ENCODE data around the gene CALCOCO1. TPM values are rescaled to one million over a fixed set of nuclear protein-coding genes. Genes with fewer than 3 reads are reported as not detected.

CALCOCO1 gene
- total and polyA plus RNA-seq, 10 of the 15 experiments (the other 5 are each of a cell fraction or from before 2014, with no cell fraction given) = 2.8 to 55.9 (median 13.7) TPM

DNA sequence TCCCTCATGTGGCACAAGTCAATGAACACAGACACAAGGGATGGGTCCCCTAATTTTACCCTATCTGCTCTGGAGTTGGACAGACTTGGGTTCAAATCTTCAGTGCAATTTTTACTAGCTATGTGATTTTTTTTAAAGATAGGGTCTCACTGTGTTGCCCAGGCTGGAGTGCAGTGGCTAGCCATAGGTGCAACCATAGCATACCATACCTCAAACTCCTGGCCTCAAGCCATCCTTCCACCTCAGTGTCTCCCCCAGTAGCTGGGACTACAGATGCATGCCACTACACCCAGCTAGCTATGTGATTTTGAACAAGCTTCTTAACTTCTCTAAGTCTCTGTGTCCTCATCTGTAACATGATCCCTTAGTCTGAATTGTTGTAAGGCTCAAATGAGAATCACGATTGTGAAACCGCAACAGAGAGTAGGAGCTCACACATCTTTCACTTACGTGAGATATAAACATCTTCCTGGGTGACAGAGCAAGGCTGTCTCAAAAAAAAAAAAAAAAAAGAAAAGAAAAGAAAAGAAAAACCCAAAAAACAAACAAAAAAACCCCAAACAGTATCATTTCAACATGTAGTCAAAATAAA, 4.7 kb downstream of the CALCOCO1 start:
- Histone ChIP-seq H3K9ac (ENCODE audit: control insufficient read depth, insufficient read depth, low read length) (no peak overlapping the region), H3K79me2 (ENCODE audit: control insufficient read depth, insufficient read depth, low read length) (no peaks in the 10 kb centered on the region), H3K9me3 (replicated peaks; ENCODE audit: control insufficient read depth, insufficient read depth, low read length) (no peaks in the 10 kb centered on the region), H3K4me2 (ENCODE audit: control insufficient read depth, insufficient read depth) (no peak overlapping the region; the same call in 1 of the 2 replicates), H3K4me3 (peak overlapping the region; percentile 27; the same call in 1 of the 2 replicates), H3K4me1 (ENCODE audit: control insufficient read depth, insufficient read depth, low read length) (peaks cover 22% of the 10 kb centered on the region), H2AFZ (ENCODE audit: control insufficient read depth, low read depth, low read length) (no peak overlapping the region), H3K36me3 (ENCODE audit: control insufficient read depth in 2 of 2, insufficient read depth in 2 of 2, low read length in 1 of 2) (no peaks in the 10 kb centered on the region), H3K27ac (ENCODE audit: control insufficient read depth, insufficient read depth) (peak overlapping the region; percentile 58), H3K27me3 (replicated peaks in 1 of 2; ENCODE audit: control insufficient read depth in 2 of 2, insufficient read depth in 2 of 2, low read length in 1 of 2) (no peaks in the 10 kb centered on the region), H4K20me1 (ENCODE audit: control insufficient read depth, insufficient read depth) (no peaks in the 10 kb centered on the region)
- SMC1A ChIA-PET (ENCODE audit: uncharacterized antibody, unreplicated experiment) = interaction anchor here (1.0 to 1.3 kb wide), 2 partner anchors 12 to 22 kb away, joined by 3 to 4 read pairs; no protein-coding TSS in a partner anchor
- intact Hi-C loops (cut with micrococcal nuclease; ENCODE audit: unreplicated experiment) (no loop called here), in situ Hi-C loops (cut with MboI) (no loop called here)
- no peak for FAIRE-seq
- WGBS (ENCODE audit: insufficient coverage, insufficient replicate concordance, low lambda C conversion rate, missing lambda C conversion rate) = 28% methylated on average over 3 of the region's 3 CpGs
- RAD21 ChIA-PET (ENCODE audit: unreplicated experiment) = interaction anchor here (0.8 to 2.1 kb wide), 4 partner anchors 20 to 33 kb away, joined by 3 to 9 read pairs (median 6); no protein-coding TSS in a partner anchor
- peak; percentile 29 for ATAC-seq
- BruUV-seq (replicated peaks) = no TSS peak
- POLR2A ChIA-PET = interaction anchor here (0.5 kb wide), 1 partner anchor 331 kb away, joined by 6 read pairs; the partner anchor contains the start of gene HOXC4
- DNase-seq (ENCODE audit: low read depth, low spot score) = peak; percentile 27
- CTCF ChIA-PET = interaction anchor here (1.1 to 18.6 kb wide), 4 partner anchors 9 to 21 kb away, joined by 3 to 341 read pairs (median 10); no protein-coding TSS in a partner anchor
- TF ChIP-seq ZNF384 (IDR thresholded peaks at IDR 0.05; ENCODE audit: borderline replicate concordance, low read depth, low read length) = peak; percentile 52; the same call in 1 of the 2 replicates
- TF ChIP-seq RUNX3 (IDR thresholded peaks at IDR 0.05; ENCODE audit: low read length) = peak; percentile 56
- no peak for TF ChIP-seq YBX1 (IDR thresholded peaks at IDR 0.05)

DNA sequence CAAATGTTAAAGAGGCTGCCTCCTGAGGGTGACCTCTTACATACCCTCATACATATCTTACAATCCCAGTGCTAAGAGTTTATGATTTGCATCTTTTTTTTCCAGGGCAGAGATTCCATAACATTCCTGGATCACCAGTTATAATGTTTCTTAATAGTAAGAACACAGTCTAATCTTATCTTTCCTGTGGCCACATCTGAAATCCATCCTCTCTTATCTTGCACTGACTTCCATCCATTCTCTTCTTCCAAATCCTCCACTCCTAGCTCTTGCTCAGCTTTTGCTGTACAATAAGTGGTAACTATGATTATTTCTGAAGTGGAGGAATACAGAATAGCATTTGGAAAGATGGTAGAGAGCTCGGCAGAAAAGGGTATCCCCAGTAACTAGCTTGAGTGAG, 6.3 kb downstream of the CALCOCO1 start:
- ChIA-PET RAD21 (ENCODE audit: unreplicated experiment) (interaction anchor here (0.6 to 2.1 kb wide), 5 partner anchors 10 to 279 kb away, joined by 3 to 9 read pairs (median 4); partner anchors contain the start of gene HOXC9), CTCF (interaction anchor here (0.9 to 18.6 kb wide), 4 partner anchors 13 to 36 kb away, joined by 4 to 341 read pairs (median 10); no protein-coding TSS in a partner anchor), SMC1A (ENCODE audit: uncharacterized antibody, unreplicated experiment) (interaction anchor here (0.9 kb wide), 1 partner anchor 8 kb away, joined by 3 read pairs; no protein-coding TSS in a partner anchor), POLR2A (interaction anchor here (0.6 to 0.7 kb wide), 3 partner anchors 12 to 284 kb away, joined by 3 to 9 read pairs (median 3); no protein-coding TSS in a partner anchor)
- FAIRE-seq (no peak), ATAC-seq (no peak), DNase-seq (ENCODE audit: low read depth, low spot score) (no peak)
- Histone ChIP-seq H3K4me2 (ENCODE audit: control insufficient read depth, insufficient read depth) (no peak overlapping the region), H3K4me1 (ENCODE audit: control insufficient read depth, insufficient read depth, low read length) (peaks cover 15% of the 10 kb centered on the region), H3K9me3 (replicated peaks; ENCODE audit: control insufficient read depth, insufficient read depth, low read length) (no peaks in the 10 kb centered on the region), H4K20me1 (ENCODE audit: control insufficient read depth, insufficient read depth) (no peaks in the 10 kb centered on the region), H2AFZ (ENCODE audit: control insufficient read depth, low read depth, low read length) (no peak overlapping the region), H3K36me3 (ENCODE audit: control insufficient read depth in 2 of 2, insufficient read depth in 2 of 2, low read length in 1 of 2) (no peaks in the 10 kb centered on the region), H3K4me3 (no peak overlapping the region), H3K9ac (ENCODE audit: control insufficient read depth, insufficient read depth, low read length) (no peak overlapping the region), H3K27ac (ENCODE audit: control insufficient read depth, insufficient read depth) (no peak overlapping the region), H3K79me2 (ENCODE audit: control insufficient read depth, insufficient read depth, low read length) (no peaks in the 10 kb centered on the region), H3K27me3 (replicated peaks in 1 of 2; ENCODE audit: control insufficient read depth in 2 of 2, insufficient read depth in 2 of 2, low read length in 1 of 2) (no peaks in the 10 kb centered on the region)
- TF ChIP-seq JUNB (IDR thresholded peaks at IDR 0.05) = no peak
- TF ChIP-seq IRF4 (IDR thresholded peaks at IDR 0.05; ENCODE audit: low read depth, low read length) = no peak
- TF ChIP-seq SIN3A (IDR thresholded peaks at IDR 0.05; ENCODE audit: low read depth, low read length) = no peak
- TF ChIP-seq ATF7 (IDR thresholded peaks at IDR 0.05; ENCODE audit: low read depth) = no peak
- TF ChIP-seq, protein P1, sequence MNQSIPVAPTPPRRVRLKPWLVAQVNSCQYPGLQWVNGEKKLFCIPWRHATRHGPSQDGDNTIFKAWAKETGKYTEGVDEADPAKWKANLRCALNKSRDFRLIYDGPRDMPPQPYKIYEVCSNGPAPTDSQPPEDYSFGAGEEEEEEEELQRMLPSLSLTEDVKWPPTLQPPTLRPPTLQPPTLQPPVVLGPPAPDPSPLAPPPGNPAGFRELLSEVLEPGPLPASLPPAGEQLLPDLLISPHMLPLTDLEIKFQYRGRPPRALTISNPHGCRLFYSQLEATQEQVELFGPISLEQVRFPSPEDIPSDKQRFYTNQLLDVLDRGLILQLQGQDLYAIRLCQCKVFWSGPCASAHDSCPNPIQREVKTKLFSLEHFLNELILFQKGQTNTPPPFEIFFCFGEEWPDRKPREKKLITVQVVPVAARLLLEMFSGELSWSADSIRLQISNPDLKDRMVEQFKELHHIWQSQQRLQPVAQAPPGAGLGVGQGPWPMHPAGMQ (IDR thresholded peaks at IDR 0.05; ENCODE audit: borderline replicate concordance) = no peak
- TF ChIP-seq SUZ12 (IDR thresholded peaks at IDR 0.05; ENCODE audit: unreplicated experiment) = no peak
- TF ChIP-seq HCFC1 (IDR thresholded peaks at IDR 0.05; ENCODE audit: low read length) = no peak
- TF ChIP-seq ZZZ3 (IDR thresholded peaks at IDR 0.05; ENCODE audit: control insufficient read depth, insufficient read length, low read depth) = no peak
- TF ChIP-seq, protein P2, sequence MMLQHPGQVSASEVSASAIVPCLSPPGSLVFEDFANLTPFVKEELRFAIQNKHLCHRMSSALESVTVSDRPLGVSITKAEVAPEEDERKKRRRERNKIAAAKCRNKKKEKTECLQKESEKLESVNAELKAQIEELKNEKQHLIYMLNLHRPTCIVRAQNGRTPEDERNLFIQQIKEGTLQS (IDR thresholded peaks at IDR 0.05; ENCODE audit: borderline replicate concordance, extremely low read depth, low read depth, low read length) = no peak
- TF ChIP-seq BRCA1 (IDR thresholded peaks at IDR 0.05; ENCODE audit: low read depth, low read length) = no peak
- TF ChIP-seq, protein P3, sequence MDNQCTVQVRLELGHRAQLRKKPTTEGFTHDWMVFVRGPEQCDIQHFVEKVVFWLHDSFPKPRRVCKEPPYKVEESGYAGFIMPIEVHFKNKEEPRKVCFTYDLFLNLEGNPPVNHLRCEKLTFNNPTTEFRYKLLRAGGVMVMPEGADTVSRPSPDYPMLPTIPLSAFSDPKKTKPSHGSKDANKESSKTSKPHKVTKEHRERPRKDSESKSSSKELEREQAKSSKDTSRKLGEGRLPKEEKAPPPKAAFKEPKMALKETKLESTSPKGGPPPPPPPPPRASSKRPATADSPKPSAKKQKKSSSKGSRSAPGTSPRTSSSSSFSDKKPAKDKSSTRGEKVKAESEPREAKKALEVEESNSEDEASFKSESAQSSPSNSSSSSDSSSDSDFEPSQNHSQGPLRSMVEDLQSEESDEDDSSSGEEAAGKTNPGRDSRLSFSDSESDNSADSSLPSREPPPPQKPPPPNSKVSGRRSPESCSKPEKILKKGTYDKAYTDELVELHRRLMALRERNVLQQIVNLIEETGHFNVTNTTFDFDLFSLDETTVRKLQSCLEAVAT (IDR thresholded peaks at IDR 0.05) = no peak
- BruUV-seq (replicated peaks) = no TSS peak
- 10% methylated on average over 1 of the region's 1 CpG for WGBS (ENCODE audit: insufficient coverage, insufficient replicate concordance, low lambda C conversion rate, missing lambda C conversion rate)
- in situ Hi-C loops (cut with MboI) = no loop called here
- intact Hi-C loops (cut with micrococcal nuclease; ENCODE audit: unreplicated experiment) = no loop called here

Measured in GM12878 (cell line).